NB4 (cell line): ENCODE data around the gene RBKS.

Experiments
- MYC ChIP-seq: IDR thresholded peaks from 2 replicates; pipeline ENCODE4 v1.6.1; 2011; ENCODE audit warnings: low read depth, low read length
- POLR2A ChIP-seq: IDR thresholded peaks from 2 replicates; pipeline ENCODE4 v1.6.1; 2011; ENCODE audit warnings: mild to moderate bottlenecking; ENCODE audit not compliant: insufficient read length; ENCODE audit errors: extremely low read depth
- TF ChIP-seq, protein P1 (sequence below): IDR thresholded peaks from one replicate; pipeline ENCODE4 v1.5.1; 2012; ENCODE audit warnings: low read depth, low read length
- TF ChIP-seq, protein P2 (sequence below): IDR thresholded peaks from 2 replicates; pipeline ENCODE4 v1.6.1; 2011; ENCODE audit warnings: low read depth, low read length

DNA sequence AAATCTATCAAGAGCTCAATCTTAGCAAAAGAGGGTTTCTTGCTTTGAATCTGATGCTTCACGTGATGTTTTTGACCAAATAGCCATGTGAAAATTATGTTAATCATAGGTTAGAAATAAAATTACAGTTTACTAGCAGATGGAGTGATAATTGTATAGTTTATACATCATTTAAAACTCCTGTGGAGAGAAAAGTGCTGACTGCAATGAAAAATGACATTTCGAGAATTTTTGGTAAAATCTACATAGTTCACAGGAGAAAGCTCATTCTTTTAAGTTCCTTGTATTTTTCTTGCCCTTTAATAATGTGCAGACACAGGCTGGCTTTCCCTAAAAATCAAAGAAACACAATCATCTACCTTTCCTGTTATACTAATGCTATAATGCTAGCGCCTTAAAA is 33.2 kb downstream of the RBKS start:
- TF ChIP-seq, protein P1, sequence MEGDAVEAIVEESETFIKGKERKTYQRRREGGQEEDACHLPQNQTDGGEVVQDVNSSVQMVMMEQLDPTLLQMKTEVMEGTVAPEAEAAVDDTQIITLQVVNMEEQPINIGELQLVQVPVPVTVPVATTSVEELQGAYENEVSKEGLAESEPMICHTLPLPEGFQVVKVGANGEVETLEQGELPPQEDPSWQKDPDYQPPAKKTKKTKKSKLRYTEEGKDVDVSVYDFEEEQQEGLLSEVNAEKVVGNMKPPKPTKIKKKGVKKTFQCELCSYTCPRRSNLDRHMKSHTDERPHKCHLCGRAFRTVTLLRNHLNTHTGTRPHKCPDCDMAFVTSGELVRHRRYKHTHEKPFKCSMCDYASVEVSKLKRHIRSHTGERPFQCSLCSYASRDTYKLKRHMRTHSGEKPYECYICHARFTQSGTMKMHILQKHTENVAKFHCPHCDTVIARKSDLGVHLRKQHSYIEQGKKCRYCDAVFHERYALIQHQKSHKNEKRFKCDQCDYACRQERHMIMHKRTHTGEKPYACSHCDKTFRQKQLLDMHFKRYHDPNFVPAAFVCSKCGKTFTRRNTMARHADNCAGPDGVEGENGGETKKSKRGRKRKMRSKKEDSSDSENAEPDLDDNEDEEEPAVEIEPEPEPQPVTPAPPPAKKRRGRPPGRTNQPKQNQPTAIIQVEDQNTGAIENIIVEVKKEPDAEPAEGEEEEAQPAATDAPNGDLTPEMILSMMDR, result no peak
- TF ChIP-seq, protein P2, sequence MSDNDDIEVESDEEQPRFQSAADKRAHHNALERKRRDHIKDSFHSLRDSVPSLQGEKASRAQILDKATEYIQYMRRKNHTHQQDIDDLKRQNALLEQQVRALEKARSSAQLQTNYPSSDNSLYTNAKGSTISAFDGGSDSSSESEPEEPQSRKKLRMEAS, result no peak
- TF ChIP-seq MYC (no peak), POLR2A (no peak)
